GM12878 (cell line): Measurements from ENCODE around the gene NGF. TPM values are rescaled to one million over a fixed set of nuclear protein-coding genes. Genes with fewer than 3 reads are reported as not detected.

Source experiments
- CHD1 ChIP-seq: IDR thresholded peaks from 2 replicates; pipeline ENCODE4 v1.6.1; 2012; ENCODE audit warnings: low read depth, low read length, improper control_type of control experiment
- PKNOX1 ChIP-seq: fragments of 450-650 bp; IDR thresholded peaks from 2 replicates; pipeline ENCODE4 v1.6.1; 2016; ENCODE audit warnings: mild to moderate bottlenecking
- REST ChIP-seq: IDR thresholded peaks from 2 replicates; pipeline ENCODE4 v1.6.1; 2012; ENCODE audit warnings: mild to moderate bottlenecking, low read depth, low read length
- YBX1 ChIP-seq: fragments of 450-650 bp; IDR thresholded peaks from 2 replicates; pipeline ENCODE4 v1.6.1; 2016; ENCODE audit warnings: antibody characterized with exemption
- ZNF687 ChIP-seq: fragments of 450-650 bp; IDR thresholded peaks from 2 replicates; pipeline ENCODE4 v1.6.1; 2017; ENCODE audit warnings: mild to moderate bottlenecking, moderate library complexity
- polyA plus RNA-seq, 11 experiments: library from polyadenylated mRNA; depleted of rRNA in 4 of 11; unstranded in 6 of 11; stranded (reverse) in 5 of 11; fragments of >200 nt; fragmentation: Nextera tagmentation in 4 of 11; fragmentation: Illumina TruSeq in 1 of 11; extraction: Ambion mirVana in 4 of 11; extraction: Trizol in 1 of 11; gene quantifications; 1 replicate in 1 of 11; 2 replicates in 10 of 11; pipeline versions ENCODE4 v1.2.1 to v1.2.3, GENCODE V29; 2011 to 2016; ENCODE audit warnings: inconsistent platforms in 2 of 11, missing spikeins in 2 of 11, low read depth in 1 of 11
- total RNA-seq, 4 experiments: library from RNA; depleted of rRNA in 3 of 4; stranded (reverse); fragments of >200 nt in 3 of 4; fragmentation: Illumina TruSeq in 1 of 4; extraction: Trizol in 1 of 4; gene quantifications; 2 replicates each; pipeline versions ENCODE4 v1.2.1 to v1.2.3, GENCODE V29; 2013 to 2021

The NGF gene
- total and polyA plus RNA-seq, 10 of the 15 experiments (the other 5 are each of a cell fraction or from before 2014, with no cell fraction given) = not detected

- TF ChIP-seq ZNF687 (no peak), YBX1 (no peak), CHD1 (no peak), REST (no peak), PKNOX1 (no peak)
- TF ChIP-seq, all 136 proteins: peak for 0
These were observed 6.3 kb downstream of the NGF start (continued) for GRCh38 chr1:115331558-115332331.
